Erythroblast (primary cell): Measurements from ENCODE around the gene UVSSA.

Source experiments
- GATA1 ChIP-seq: IDR thresholded peaks from 2 replicates; pipeline ENCODE4 v1.6.1; 2011; ENCODE audit warnings: low read depth, mild to moderate bottlenecking, control low read depth, low read length, moderate library complexity
- POLR2A ChIP-seq: IDR thresholded peaks from 2 replicates; pipeline ENCODE4 v1.6.1; 2011; ENCODE audit warnings: mild to moderate bottlenecking, low read length

DNA sequence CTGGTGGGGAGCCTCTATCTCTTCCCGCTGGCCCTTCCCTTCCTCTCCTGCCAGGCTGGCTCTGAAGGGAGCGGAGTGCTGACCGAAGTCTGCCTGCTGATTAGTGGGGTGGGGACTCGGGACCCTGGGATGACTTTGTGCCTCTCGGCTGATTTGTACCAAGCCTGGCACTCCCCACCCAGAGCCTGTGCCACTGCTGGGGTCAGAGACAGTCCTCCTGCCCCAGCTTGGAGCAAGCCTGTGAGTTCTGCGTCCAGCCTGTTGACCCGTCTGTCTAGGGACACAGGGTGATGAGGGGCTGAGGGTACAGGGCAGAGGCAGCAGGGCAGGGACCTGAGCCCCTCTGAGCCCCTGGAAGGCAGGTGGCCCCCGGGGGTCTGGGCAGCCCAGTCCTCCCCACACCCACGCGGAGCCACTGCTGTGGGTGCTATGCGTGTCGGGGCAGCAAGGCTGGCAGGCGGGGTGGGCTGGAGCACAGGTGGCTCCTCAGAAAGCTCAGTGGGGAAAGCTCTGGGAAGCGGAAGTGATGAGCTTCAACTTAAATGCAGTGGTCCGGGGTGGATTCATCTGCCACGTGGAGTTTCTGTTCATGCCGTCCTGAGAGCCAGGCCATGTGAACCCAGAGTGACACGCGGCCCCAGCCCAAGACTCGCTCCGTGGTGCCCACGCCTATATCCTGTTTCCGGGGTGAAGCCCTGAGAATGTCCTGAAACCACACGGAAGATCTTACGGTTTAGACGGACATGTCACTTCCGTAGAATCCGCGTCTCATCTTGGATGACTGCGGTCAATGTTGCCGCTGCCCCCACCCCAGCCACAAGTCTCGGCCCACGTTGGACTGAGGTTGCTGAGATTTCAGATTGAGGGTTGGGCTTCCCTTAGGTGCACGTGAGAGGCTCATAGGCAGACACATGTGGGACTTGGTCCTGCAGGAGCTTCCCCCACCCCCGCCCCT lies 21.1 kb upstream of the UVSSA start:
- TF ChIP-seq POLR2A = no peak
- TF ChIP-seq GATA1 = no peak
